ENCODE results near the gene IQUB.
A peak's percentile ranks its signal among the peaks of the same experiment; 100 is the strongest.
"Not testable (repeated sequence)": the region's sequence is repeated elsewhere in the genome, so short reads cannot be mapped to it uniquely, and the experiment has no call there.

Gene IQUB

DNA sequence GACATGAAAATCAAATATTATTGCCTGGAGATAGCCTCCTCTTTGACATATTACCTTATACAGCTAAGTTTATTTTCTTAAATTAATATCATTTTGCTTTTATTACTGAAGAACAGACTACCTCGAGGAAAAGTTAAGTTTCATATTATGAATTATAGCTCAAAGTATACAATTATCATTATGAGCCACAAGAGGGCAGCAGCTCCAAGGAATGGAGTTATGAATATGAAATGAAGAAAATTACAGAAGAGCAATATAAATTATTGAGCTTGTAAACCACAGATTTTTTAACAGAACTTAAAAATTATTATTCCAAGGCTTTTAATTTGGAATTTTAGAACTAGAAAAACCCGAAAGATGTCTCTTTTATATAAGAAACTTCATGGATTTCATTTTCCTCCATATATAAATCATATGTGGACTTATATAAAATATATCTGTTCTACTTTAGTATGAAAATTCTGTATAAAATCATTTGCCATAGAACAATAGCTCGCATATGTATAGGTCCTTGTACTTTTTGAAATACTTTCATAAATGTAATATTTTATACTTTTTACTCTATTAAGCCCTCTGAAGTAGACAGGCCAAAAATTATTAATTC lies 40.1 kb downstream of the IQUB start:
- TF ChIP-seq, protein P1, sequence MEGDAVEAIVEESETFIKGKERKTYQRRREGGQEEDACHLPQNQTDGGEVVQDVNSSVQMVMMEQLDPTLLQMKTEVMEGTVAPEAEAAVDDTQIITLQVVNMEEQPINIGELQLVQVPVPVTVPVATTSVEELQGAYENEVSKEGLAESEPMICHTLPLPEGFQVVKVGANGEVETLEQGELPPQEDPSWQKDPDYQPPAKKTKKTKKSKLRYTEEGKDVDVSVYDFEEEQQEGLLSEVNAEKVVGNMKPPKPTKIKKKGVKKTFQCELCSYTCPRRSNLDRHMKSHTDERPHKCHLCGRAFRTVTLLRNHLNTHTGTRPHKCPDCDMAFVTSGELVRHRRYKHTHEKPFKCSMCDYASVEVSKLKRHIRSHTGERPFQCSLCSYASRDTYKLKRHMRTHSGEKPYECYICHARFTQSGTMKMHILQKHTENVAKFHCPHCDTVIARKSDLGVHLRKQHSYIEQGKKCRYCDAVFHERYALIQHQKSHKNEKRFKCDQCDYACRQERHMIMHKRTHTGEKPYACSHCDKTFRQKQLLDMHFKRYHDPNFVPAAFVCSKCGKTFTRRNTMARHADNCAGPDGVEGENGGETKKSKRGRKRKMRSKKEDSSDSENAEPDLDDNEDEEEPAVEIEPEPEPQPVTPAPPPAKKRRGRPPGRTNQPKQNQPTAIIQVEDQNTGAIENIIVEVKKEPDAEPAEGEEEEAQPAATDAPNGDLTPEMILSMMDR (IDR thresholded peaks at IDR 0.05; ENCODE audit: low read depth, low read length, missing control alignments): peak; percentile 49
- no peak overlapping the region for H3K4me3 ChIP-seq (replicated peaks; ENCODE audit: low read depth, low read length)
- peak; percentile 9 for DNase-seq (ENCODE audit: extremely low read depth, low read depth)

GRCh38 chr7:123492485-123492884 lies 41.9 kb downstream of the IQUB start:
- no peak overlapping the region for H3K4me3 ChIP-seq (replicated peaks; ENCODE audit: low read depth, low read length)
- DNase-seq (ENCODE audit: extremely low read depth, low read depth): no peak
- TF ChIP-seq, protein P1 (IDR thresholded peaks at IDR 0.05; ENCODE audit: low read depth, low read length, missing control alignments): no peak

- no peak overlapping the region for H3K4me3 ChIP-seq (replicated peaks; ENCODE audit: low read depth, low read length)
- TF ChIP-seq, protein P1 (IDR thresholded peaks at IDR 0.05; ENCODE audit: low read depth, low read length, missing control alignments): no peak
- no peak for DNase-seq (ENCODE audit: extremely low read depth, low read depth)
Measured at GRCh38 chr7:123485721-123486120, 48.7 kb downstream of the IQUB start.

DNA sequence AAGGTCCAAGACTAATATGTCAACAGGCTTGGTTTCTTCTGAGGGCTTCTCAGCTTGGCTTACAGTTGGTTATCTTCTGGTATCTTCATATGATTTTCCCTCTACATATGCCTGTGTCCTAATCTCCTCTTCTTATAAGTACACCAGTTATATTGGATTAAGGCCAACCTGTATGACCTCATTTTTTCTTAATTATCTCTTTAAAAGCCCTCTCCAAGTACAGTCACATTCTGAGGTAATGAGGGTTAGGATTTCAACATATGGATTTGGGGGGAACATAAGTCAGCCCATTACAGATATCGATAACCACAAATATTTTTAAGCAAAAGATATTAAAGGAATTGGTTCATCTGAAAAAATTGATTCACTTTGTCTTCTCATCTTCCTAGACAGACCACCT lies 49.2 kb downstream of the IQUB start:
- H3K4me3 ChIP-seq (replicated peaks; ENCODE audit: low read depth, low read length): no peak overlapping the region
- no peak for DNase-seq (ENCODE audit: extremely low read depth, low read depth)
- TF ChIP-seq, protein P1 (IDR thresholded peaks at IDR 0.05; ENCODE audit: low read depth, low read length, missing control alignments): no peak

GRCh38 chr7:123484199-123484598 lies 50.2 kb downstream of the IQUB start:
- no peak overlapping the region for H3K4me3 ChIP-seq (replicated peaks; ENCODE audit: low read depth, low read length)
- TF ChIP-seq, protein P1 (IDR thresholded peaks at IDR 0.05; ENCODE audit: low read depth, low read length, missing control alignments): no peak
- DNase-seq (ENCODE audit: extremely low read depth, low read depth): no peak

DNA sequence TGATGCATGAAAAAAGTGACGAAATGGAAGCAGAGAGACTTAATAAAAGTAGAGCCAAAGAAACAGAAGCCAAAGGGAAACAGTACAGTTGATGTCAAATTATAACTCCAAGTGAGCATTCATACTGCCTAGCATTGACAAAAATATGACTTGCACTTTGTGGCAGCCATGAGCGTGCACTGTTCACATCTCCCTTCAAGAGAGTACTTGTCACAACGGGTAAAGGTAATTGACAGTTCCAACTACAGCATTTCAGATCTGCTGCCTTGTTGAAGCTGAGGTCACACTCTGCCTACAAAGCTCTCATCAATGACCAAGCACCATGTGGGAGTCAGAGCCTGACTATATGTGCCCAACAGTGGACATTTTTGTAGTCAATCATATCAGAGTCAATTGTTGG lies 54.3 kb downstream of the IQUB start:
- no peak overlapping the region for H3K4me3 ChIP-seq (replicated peaks; ENCODE audit: low read depth, low read length)
- DNase-seq (ENCODE audit: extremely low read depth, low read depth): no peak
- TF ChIP-seq, protein P1 (IDR thresholded peaks at IDR 0.05; ENCODE audit: low read depth, low read length, missing control alignments): no peak

DNA sequence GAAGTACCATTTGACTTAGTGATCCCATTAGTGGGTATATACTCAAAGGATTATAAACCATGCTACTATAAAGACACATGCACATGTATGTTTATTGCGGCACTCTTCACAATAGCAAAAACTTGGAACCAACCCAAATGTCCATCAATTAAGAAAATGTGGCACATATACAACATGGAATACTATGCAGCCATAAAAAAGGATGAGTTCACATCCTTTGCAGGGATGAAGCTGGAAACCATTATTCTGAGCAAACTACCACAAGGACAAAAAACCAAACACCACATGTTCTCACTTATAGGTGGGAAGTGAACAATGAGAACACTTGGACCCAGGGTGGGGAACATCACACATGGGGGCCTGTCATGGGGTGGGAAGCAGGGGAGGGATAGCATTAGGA lies 56.3 kb downstream of the IQUB start:
- not testable (repeated sequence) for DNase-seq (ENCODE audit: extremely low read depth, low read depth); H3K4me3 ChIP-seq (replicated peaks; ENCODE audit: low read depth, low read length)

All from HFF-Myc (cell line).